IPS-15b (cell line): ENCODE data around the gene BRMS1L.

Experiments
- H3K27me3 ChIP-seq: one replicate; pipeline ENCODE4 v1.6.1; 2013; ENCODE audit warnings: low read length; ENCODE audit not compliant: control insufficient read depth, insufficient read depth
- H3K36me3 ChIP-seq: one replicate; pipeline ENCODE4 v1.6.1; 2013; ENCODE audit warnings: low read length; ENCODE audit not compliant: control insufficient read depth, insufficient read depth
- H3K4me1 ChIP-seq: one replicate; pipeline ENCODE4 v1.6.1; 2013; ENCODE audit warnings: mild to moderate bottlenecking, low read length; ENCODE audit not compliant: control insufficient read depth, insufficient read depth
- H3K4me3 ChIP-seq: one replicate; pipeline ENCODE4 v1.5.1; 2013; ENCODE audit warnings: low read depth, low read length
- H3K9ac ChIP-seq: one replicate; pipeline ENCODE4 v1.6.1; 2013; ENCODE audit warnings: low read depth, mild to moderate bottlenecking, low read length
- H3K9me3 ChIP-seq: one replicate; pipeline ENCODE4 v1.6.1; 2013; ENCODE audit warnings: mild to moderate bottlenecking, low read length; ENCODE audit not compliant: control insufficient read depth, insufficient read depth

BRMS1L gene

GRCh38 chr14:35915775-35916174, 89.6 kb downstream of the BRMS1L start:
- Histone ChIP-seq H3K27me3 (no peaks in the 10 kb centered on the region), H3K9me3 (no peaks in the 10 kb centered on the region), H3K4me3 (no peak overlapping the region)

More at GRCh38 chr14:35915775-35916174, 89.6 kb downstream of the BRMS1L start:
- Histone ChIP-seq H3K36me3 (no peaks in the 10 kb centered on the region), H3K9ac (no peak overlapping the region), H3K4me1 (no peaks in the 10 kb centered on the region)
